ENCODE data around the gene AIPL1.

DNA sequence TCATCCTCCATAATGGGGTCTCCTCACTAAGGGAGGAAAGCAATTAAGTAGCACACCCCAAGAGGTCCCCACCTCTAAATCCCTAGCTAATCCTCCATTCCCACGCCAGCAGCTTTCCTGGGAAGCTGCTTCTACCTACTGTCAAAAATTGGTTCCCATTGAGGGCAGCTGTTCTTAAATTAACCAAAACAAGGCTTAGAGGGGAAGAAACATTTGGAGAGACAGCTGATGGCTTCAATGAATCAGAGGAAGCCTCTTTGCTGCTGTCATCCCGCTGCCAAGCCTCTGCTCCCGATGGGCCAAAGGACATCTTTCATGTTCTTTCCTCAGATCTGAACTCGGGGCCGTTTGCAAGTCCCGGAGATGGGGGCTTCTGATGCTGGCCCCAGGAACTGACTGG is 26.6 kb downstream of the AIPL1 start:
- no peak for TF ChIP-seq SP1 (IDR thresholded peaks at IDR 0.05)
- TF ChIP-seq ZNF384 (IDR thresholded peaks at IDR 0.05), result no peak
- TF ChIP-seq FOXK2 (IDR thresholded peaks at IDR 0.05), result no peak
- TF ChIP-seq CTBP1 (IDR thresholded peaks at IDR 0.05; ENCODE audit: borderline replicate concordance), result no peak
